Measurements from ENCODE around the gene TSPAN4.

TSPAN4 gene

GRCh38 chr11:797296-798092 is 45.2 kb upstream of the TSPAN4 start:
- peak overlapping the region; percentile 88 for H3K27ac ChIP-seq
- H3K27me3 ChIP-seq = no peaks in the 10 kb centered on the region
- H3K36me3 ChIP-seq = peaks cover 58% of the 10 kb centered on the region
- H3K9ac ChIP-seq = peak overlapping the region; percentile 90
- H3K4me2 ChIP-seq = peak overlapping the region; percentile 100
- peaks cover 49% of the 10 kb centered on the region for H4K20me1 ChIP-seq
- peak overlapping the region; percentile 97 for H3K4me3 ChIP-seq
- TF ChIP-seq Cebpa-rat (IDR thresholded peaks at IDR 0.05) = no peak
- peaks cover 37% of the 10 kb centered on the region for H3K4me1 ChIP-seq
- H3K9me3 ChIP-seq = no peaks in the 10 kb centered on the region

GRCh38 chr11:798093-798713 is 44.4 kb upstream of the TSPAN4 start, which contains the start of gene SLC25A22:
Gene SLC25A22, minus strand, starts transcription at chr11:798281. Its CDS starts 3,275 bp downstream, at chr11:795006.
- H3K9me3 ChIP-seq = no peaks in the 10 kb centered on the region
- peaks cover 45% of the 10 kb centered on the region for H3K4me1 ChIP-seq
- peak within 1 kb of the TSS; percentile 88 for H3K27ac ChIP-seq
- peak within 1 kb of the TSS; percentile 90 for H3K9ac ChIP-seq
- no peaks in the 10 kb centered on the region for H3K27me3 ChIP-seq
- H4K20me1 ChIP-seq = peaks cover 52% of the 10 kb centered on the region
- peaks cover 60% of the 10 kb centered on the region for H3K36me3 ChIP-seq
- TF ChIP-seq Cebpa-rat (IDR thresholded peaks at IDR 0.05) = no peak
- peak within 1 kb of the TSS; percentile 97 for H3K4me3 ChIP-seq
- H3K4me2 ChIP-seq = peak within 1 kb of the TSS; percentile 100

- Histone ChIP-seq H3K4me3 (no peak overlapping the region), H3K4me1 (peaks cover 54% of the 10 kb centered on the region), H3K9me3 (no peaks in the 10 kb centered on the region), H3K9ac (no peak overlapping the region), H3K36me3 (peaks cover 45% of the 10 kb centered on the region), H3K4me2 (no peak overlapping the region), H3K27ac (no peak overlapping the region), H3K27me3 (no peaks in the 10 kb centered on the region), H4K20me1 (peaks cover 55% of the 10 kb centered on the region)
- TF ChIP-seq Cebpa-rat (IDR thresholded peaks at IDR 0.05) = no peak
These were observed 42.9 kb upstream of the TSPAN4 start for GRCh38 chr11:799641-800316.

GRCh38 chr11:800473-800872 is 42.2 kb upstream of the TSPAN4 start:
- Histone ChIP-seq H3K4me3 (no peak overlapping the region), H3K36me3 (peaks cover 45% of the 10 kb centered on the region), H3K4me1 (peaks cover 50% of the 10 kb centered on the region)

GRCh38 chr11:801097-801780 is 41.4 kb upstream of the TSPAN4 start:
- TF ChIP-seq Cebpa-rat (IDR thresholded peaks at IDR 0.05) = no peak
- Histone ChIP-seq H3K9me3 (no peaks in the 10 kb centered on the region), H3K27ac (no peak overlapping the region), H3K27me3 (no peaks in the 10 kb centered on the region), H3K4me3 (no peak overlapping the region), H3K4me2 (no peak overlapping the region), H3K36me3 (peaks cover 45% of the 10 kb centered on the region), H3K4me1 (peaks cover 52% of the 10 kb centered on the region), H4K20me1 (peaks cover 46% of the 10 kb centered on the region), H3K9ac (no peak overlapping the region)

More at GRCh38 chr11:800473-800872, 42.2 kb upstream of the TSPAN4 start:
- H3K9ac ChIP-seq = no peak overlapping the region
- no peak for TF ChIP-seq Cebpa-rat (IDR thresholded peaks at IDR 0.05)
- H3K27ac ChIP-seq = no peak overlapping the region
- H3K27me3 ChIP-seq = no peaks in the 10 kb centered on the region
- no peak overlapping the region for H3K4me2 ChIP-seq
- no peaks in the 10 kb centered on the region for H3K9me3 ChIP-seq
- H4K20me1 ChIP-seq = peaks cover 52% of the 10 kb centered on the region

- peaks cover 45% of the 10 kb centered on the region for H3K36me3 ChIP-seq
- no peak for TF ChIP-seq Cebpa-rat (IDR thresholded peaks at IDR 0.05)
- peak overlapping the region; percentile 99 for H3K4me2 ChIP-seq
These were observed 40.5 kb upstream of the TSPAN4 start for GRCh38 chr11:802018-802617.

GRCh38 chr11:802693-803466 is 39.8 kb upstream of the TSPAN4 start:
- H3K4me2 ChIP-seq = peak overlapping the region; percentile 99
- peak overlapping the region; percentile 76 for H3K4me3 ChIP-seq
- H3K4me1 ChIP-seq = peaks cover 48% of the 10 kb centered on the region
- H3K27me3 ChIP-seq = no peaks in the 10 kb centered on the region
- TF ChIP-seq Cebpa-rat (IDR thresholded peaks at IDR 0.05) = no peak
- peaks cover 32% of the 10 kb centered on the region; the same call in 1 of the 2 replicates for H4K20me1 ChIP-seq
- H3K9ac ChIP-seq = peak overlapping the region; percentile 80
- H3K27ac ChIP-seq = peak overlapping the region; percentile 59
- no peaks in the 10 kb centered on the region for H3K9me3 ChIP-seq
- H3K36me3 ChIP-seq = peaks cover 45% of the 10 kb centered on the region

More at GRCh38 chr11:802018-802617, 40.5 kb upstream of the TSPAN4 start:
- H3K4me3 ChIP-seq = no peak overlapping the region
- H4K20me1 ChIP-seq = peaks cover 38% of the 10 kb centered on the region
- no peak overlapping the region for H3K27ac ChIP-seq
- peaks cover 47% of the 10 kb centered on the region for H3K4me1 ChIP-seq
- H3K9me3 ChIP-seq = no peaks in the 10 kb centered on the region
- 0 out of 2 replicates have a peak overlapping the region, but pooled peaks have one; percentile 80 for H3K9ac ChIP-seq
- H3K27me3 ChIP-seq = no peaks in the 10 kb centered on the region

GRCh38 chr11:803467-803742 is 39.2 kb upstream of the TSPAN4 start:
- Histone ChIP-seq H3K4me3 (peak overlapping the region; percentile 76), H3K27me3 (no peaks in the 10 kb centered on the region), H3K9me3 (no peaks in the 10 kb centered on the region), H3K27ac (peak overlapping the region; percentile 59; the same call in 1 of the 2 replicates), H3K36me3 (peaks cover 45% of the 10 kb centered on the region), H3K9ac (peak overlapping the region; percentile 80), H3K4me2 (peak overlapping the region; percentile 99), H3K4me1 (peaks cover 51% of the 10 kb centered on the region), H4K20me1 (peaks cover 32% of the 10 kb centered on the region; the same call in 1 of the 2 replicates)
- no peak for TF ChIP-seq Cebpa-rat (IDR thresholded peaks at IDR 0.05)

Data from BLaER1 (cell line).